ENCODE data around the gene TXNRD1.
"Not testable (repeated sequence)": the region's sequence is repeated elsewhere in the genome, so short reads cannot be mapped to it uniquely, and the experiment has no call there.

- TF ChIP-seq CTCF (IDR thresholded peaks at IDR 0.05; ENCODE audit: low read depth, low read length); POLR2A (IDR thresholded peaks at IDR 0.05; ENCODE audit: extremely low read depth, insufficient read length): not testable (repeated sequence)
These were observed 49.9 kb downstream of the TXNRD1 start for GRCh38 chr12:104265436-104265835.
